B cell (primary cell): ENCODE results near the gene NOXA1. TPM values are rescaled to one million over a fixed set of nuclear protein-coding genes. Genes with fewer than 3 reads are reported as not detected.

Experiments
- ATAC-seq: fragments of 200-7000 bp; cut with Tn5 transposase; one replicate; pipeline ENCODE4 v1.10.0; 2021; ENCODE audit warnings: low read depth, mild to moderate bottlenecking, moderate number of reproducible peaks, moderate library complexity
- CTCF ChIA-PET: fragments of 350-600 bp; sonication (Branson Sonifier 250); formaldehyde crosslinking; loops from one replicate; lab custom pipeline; 2021; ENCODE audit warnings: antibody characterized with exemption, inconsistent platforms; lab: Charles Lee
- POLR2A ChIA-PET: fragments of 350-600 bp; sonication (Branson Sonifier 250); formaldehyde crosslinking; loops from one replicate; lab custom pipeline; 2021; ENCODE audit warnings: antibody characterized with exemption; lab: Charles Lee
- DNase-seq: peaks from one replicate; pipeline ENCODE4 v3.0.0; 2013
- H2AFZ ChIP-seq: 2 replicates; pipeline ENCODE4 v1.6.1; 2012; ENCODE audit warnings: mild to moderate bottlenecking, low read depth, low read length; ENCODE audit not compliant: insufficient read depth, poor library complexity, severe bottlenecking
- H3K27ac ChIP-seq, 2 donors: 1 replicate in 1 of 2; 2 replicates in 1 of 2; pipeline ENCODE4 v1.5.1; 2012 to 2013; ENCODE audit warnings: low read length in 2 of 2, mild to moderate bottlenecking in 2 of 2, moderate library complexity in 1 of 2
- H3K27me3 ChIP-seq, 4 experiments: fragments of 200-600 bp in 1 of 4; sonication (generic) in 1 of 4; replicated peaks in 1 of 4; 1 replicate in 2 of 4; 2 replicates in 2 of 4; pipeline versions ENCODE4 v1.6.1 to v1.7.0; 2013 to 2016; ENCODE audit warnings: low read length in 3 of 4, mild to moderate bottlenecking in 2 of 4, mixed read lengths in 1 of 4, moderate library complexity in 1 of 4; ENCODE audit not compliant: insufficient read depth in 4 of 4, control insufficient read depth in 3 of 4; ENCODE audit errors: control extremely low read depth in 1 of 4
- H3K36me3 ChIP-seq, 2 experiments: replicated peaks in 1 of 2; 1 replicate in 1 of 2; 2 replicates in 1 of 2; pipeline versions ENCODE4 v1.6.1 to v1.7.1; 2013; ENCODE audit warnings: low read length in 1 of 2; ENCODE audit not compliant: insufficient read depth in 2 of 2, control insufficient read depth in 1 of 2; ENCODE audit errors: control extremely low read depth in 1 of 2, extremely low read depth in 1 of 2
- H3K4me1 ChIP-seq, 2 donors: fragments of 200-600 bp in 1 of 2; sonication (generic) in 1 of 2; 1 replicate in 1 of 2; 2 replicates in 1 of 2; pipeline versions ENCODE4 v1.5.1 to v1.6.1; 2013 to 2017; ENCODE audit warnings: low read length in 2 of 2; ENCODE audit not compliant: control insufficient read depth in 2 of 2, insufficient read depth in 2 of 2
- H3K4me2 ChIP-seq: replicated peaks from 2 replicates; pipeline ENCODE3; 2012; ENCODE audit warnings: mild to moderate bottlenecking, low read depth, low read length; ENCODE audit not compliant: poor library complexity, severe bottlenecking
- H3K4me3 ChIP-seq, 5 experiments: fragments of 200-600 bp in 1 of 5; sonication (generic) in 1 of 5; 1 replicate in 3 of 5; 2 replicates in 2 of 5; pipeline versions ENCODE4 v1.5.1 to v1.7.0; 2011 to 2016; ENCODE audit warnings: low read length in 4 of 5, mild to moderate bottlenecking in 4 of 5, low read depth in 2 of 5, control low read depth in 1 of 5, moderate library complexity in 1 of 5; ENCODE audit not compliant: insufficient read depth in 1 of 5; ENCODE audit errors: control extremely low read depth in 1 of 5, extremely low read depth in 1 of 5
- H3K79me2 ChIP-seq: fragments of 200-600 bp; sonication (generic); one replicate; pipeline ENCODE4 v1.6.0; 2016; ENCODE audit warnings: low read length; ENCODE audit not compliant: control insufficient read depth, insufficient read depth
- H3K9ac ChIP-seq: fragments of 200-600 bp; sonication (generic); 2 replicates; pipeline ENCODE4 v1.6.1; 2017; ENCODE audit warnings: mild to moderate bottlenecking, low read length, moderate library complexity
- H3K9me3 ChIP-seq, 3 donors: one replicate each; pipeline versions ENCODE4 v1.6.1 to v1.7.1; 2013; ENCODE audit warnings: low read length in 2 of 3; ENCODE audit not compliant: control insufficient read depth in 2 of 3, insufficient read depth in 1 of 3; ENCODE audit errors: control extremely low read depth in 1 of 3
- H4K20me1 ChIP-seq: 2 replicates; pipeline ENCODE4 v1.6.0; 2012; ENCODE audit warnings: mild to moderate bottlenecking, low read length; ENCODE audit not compliant: insufficient read depth, control insufficient read depth, poor library complexity, severe bottlenecking
- H3K27ac Mint-ChIP-seq: one replicate; pipeline ENCODE4 v1.8.0; 2021; ENCODE audit warnings: mixed read lengths
- H3K27me3 Mint-ChIP-seq: one replicate; pipeline ENCODE4 v1.8.0; 2021; ENCODE audit warnings: mixed read lengths
- H3K4me1 Mint-ChIP-seq: one replicate; pipeline ENCODE4 v1.8.0; 2021; ENCODE audit warnings: mixed read lengths
- H3K4me3 Mint-ChIP-seq: one replicate; pipeline ENCODE4 v1.8.0; 2021; ENCODE audit warnings: mixed read lengths
- H3K9me3 Mint-ChIP-seq: one replicate; pipeline ENCODE4 v1.8.0; 2022; ENCODE audit warnings: mixed read lengths; ENCODE audit not compliant: insufficient read depth
- CTCF ChIP-seq: fragments of 200-600 bp; IDR thresholded peaks from one replicate; pipeline ENCODE4 v1.8.0; 2022; ENCODE audit warnings: antibody characterized with exemption, mild to moderate bottlenecking
- EZH2 ChIP-seq: IDR thresholded peaks from 2 replicates; pipeline ENCODE4 v1.6.1; 2012; ENCODE audit warnings: borderline replicate concordance, low read depth, mild to moderate bottlenecking, moderate library complexity, low read length; ENCODE audit not compliant: insufficient read depth, poor library complexity, severe bottlenecking
- WGBS: methylation state at CpG from one replicate; pipeline ENCODE4 v1.1.5; 2013; ENCODE audit warnings: missing lambda C conversion rate; ENCODE audit not compliant: insufficient coverage; 5-methylcytosine and 5-hydroxymethylcytosine counted together
- intact Hi-C: fragments of 100-400 bp; cut with micrococcal nuclease; formaldehyde crosslinking; loops from one replicate; pipeline ENCODE4 v1.10.0; 2022
- polyA plus RNA-seq: library from polyadenylated mRNA; depleted of rRNA; stranded (reverse); fragments of >200 nt; gene quantifications from 2 replicates; pipeline ENCODE4 v1.2.3, GENCODE V29; 2012
- total RNA-seq, 2 donors: library from RNA; stranded (reverse); fragments of 120-200 nt in 1 of 2; gene quantifications; 1 replicate in 1 of 2; 2 replicates in 1 of 2; pipeline versions ENCODE4 v1.2.3 to v1.2.4, GENCODE V29; 2013 to 2022

NOXA1 gene
- total and polyA plus RNA-seq, 2 donors (not counting 1 experiment from before 2014, with no cell fraction given): 5.7 to 7.7 TPM

GRCh38 chr9:137407590-137408300 is 15.4 kb upstream of the NOXA1 start:
- H3K79me2 ChIP-seq: peaks cover 22% of the 10 kb centered on the region
- H3K4me3 ChIP-seq: no peak overlapping the region
- H3K27ac ChIP-seq: no peak overlapping the region
- peaks cover 0 to 27% (median 10%) of the 10 kb centered on the region in 4 experiments for H3K27me3 ChIP-seq
- H3K9ac ChIP-seq: no peak overlapping the region
- H3K36me3 ChIP-seq: no peaks in the 10 kb centered on the region
- no peak for TF ChIP-seq CTCF
- H4K20me1 ChIP-seq: peaks cover 47% of the 10 kb centered on the region
- intact Hi-C loops: no loop called here
- H3K9me3 ChIP-seq: peaks cover 0 to 9% (median 0%) of the 10 kb centered on the region in 3 donors
- H3K27me3 Mint-ChIP-seq: no peaks in the 10 kb centered on the region
- WGBS: 75% methylated on average over 28 of the region's 31 CpGs
- CTCF ChIA-PET: interaction anchor here (1.3 to 2.5 kb wide), 2 partner anchors 15 to 106 kb away, joined by 3 to 7 read pairs; partner anchors contain the start of genes EXD3 and NRARP
- peaks cover 18 to 27% of the 10 kb centered on the region in 2 donors for H3K4me1 ChIP-seq
- H3K4me3 Mint-ChIP-seq: peak overlapping the region; percentile 49
- H3K4me2 ChIP-seq: peak overlapping the region; percentile 77
- H2AFZ ChIP-seq: no peak overlapping the region
- DNase-seq: no peak
- peaks cover 13% of the 10 kb centered on the region for H3K4me1 Mint-ChIP-seq
- H3K9me3 Mint-ChIP-seq: no peaks in the 10 kb centered on the region
- POLR2A ChIA-PET: no interaction called here
- no peak for ATAC-seq
- H3K27ac Mint-ChIP-seq: no peak overlapping the region

GRCh38 chr9:137408651-137409405 is 14.4 kb upstream of the NOXA1 start:
- peaks cover 54% of the 10 kb centered on the region for H4K20me1 ChIP-seq
- Mint-ChIP-seq H3K27ac (no peak overlapping the region), H3K4me1 (peaks cover 15% of the 10 kb centered on the region), H3K4me3 (no peak overlapping the region), H3K27me3 (no peaks in the 10 kb centered on the region), H3K9me3 (no peaks in the 10 kb centered on the region)
- no peak overlapping the region for H3K27ac ChIP-seq
- peaks cover 18 to 32% of the 10 kb centered on the region in 2 donors for H3K4me1 ChIP-seq
- peaks cover 0 to 2% (median 0%) of the 10 kb centered on the region in 3 donors for H3K9me3 ChIP-seq
- no peak overlapping the region for H3K9ac ChIP-seq
- H3K36me3 ChIP-seq: no peaks in the 10 kb centered on the region
- TF ChIP-seq EZH2 (no peak), CTCF (no peak)
- H3K79me2 ChIP-seq: peaks cover 22% of the 10 kb centered on the region
- H3K4me2 ChIP-seq: no peak overlapping the region
- 98% methylated on average over 18 of the region's 24 CpGs for WGBS
- intact Hi-C loops: no loop called here
- no peak overlapping the region for H2AFZ ChIP-seq
- DNase-seq (no peak), ATAC-seq (no peak)
- ChIA-PET CTCF (interaction anchor here (0.5 to 2.5 kb wide), 3 partner anchors 14 to 286 kb away, joined by 3 to 7 read pairs (median 5); partner anchors contain the start of genes EXD3 and NRARP), POLR2A (no interaction called here)
- no peak overlapping the region for H3K4me3 ChIP-seq
- peaks cover 0 to 27% (median 10%) of the 10 kb centered on the region in 4 experiments for H3K27me3 ChIP-seq
